Vagina (tissue), 2 donors: ENCODE data around the gene ZNRF1. TPM values are rescaled to one million over a fixed set of nuclear protein-coding genes. Genes with fewer than 3 reads are reported as not detected.

Experiments
- DNase-seq, 2 donors: peaks; one replicate each; pipeline ENCODE4 v3.0.0-alpha.2; 2017; ENCODE audit errors: extremely low spot score in 2 of 2
- H3K27ac ChIP-seq: fragments of 200-600 bp; sonication (generic); one replicate; pipeline ENCODE4 v1.5.1; 2019
- H3K27me3 ChIP-seq: fragments of 200-600 bp; sonication (generic); one replicate; pipeline ENCODE4 v1.5.1; 2019
- H3K36me3 ChIP-seq, 2 donors: fragments of 200-600 bp; sonication (generic); one replicate each; pipeline ENCODE4 v1.5.1; 2017 to 2019
- H3K4me1 ChIP-seq: fragments of 200-600 bp; sonication (generic); one replicate; pipeline ENCODE4 v1.5.1; 2019
- H3K4me3 ChIP-seq, 2 donors: fragments of 200-600 bp; sonication (generic); 1 replicate in 1 of 2; 2 replicates in 1 of 2; pipeline ENCODE4 v1.5.1; 2016 to 2019
- H3K9me3 ChIP-seq: fragments of 200-600 bp; sonication (generic); one replicate; pipeline ENCODE4 v1.5.1; 2019
- POLR2A ChIP-seq, 2 donors: fragments of 450-650 bp; IDR thresholded peaks; one replicate each; pipeline ENCODE4 v1.6.1; 2017; ENCODE audit warnings: antibody characterized with exemption in 2 of 2, mild to moderate bottlenecking in 2 of 2, moderate library complexity in 2 of 2
- POLR2AphosphoS5 ChIP-seq, 2 donors: sonication (generic); formaldehyde crosslinking; IDR thresholded peaks; one replicate each; pipeline ENCODE4 v1.9.0; 2017; ENCODE audit warnings: antibody characterized with exemption in 2 of 2, mild to moderate bottlenecking in 2 of 2, low read depth in 1 of 2; ENCODE audit not compliant: insufficient read depth in 1 of 2
- intact Hi-C: fragments of 100-400 bp; cut with DNase I; formaldehyde crosslinking; loops from one replicate; pipeline ENCODE4 v1.15.1; 2023
- total RNA-seq: library from RNA; depleted of rRNA; stranded (reverse); fragments of >200 nt; gene quantifications from one replicate; pipeline ENCODE4 v1.2.3, GENCODE V29; 2016
- TF ChIP-seq, protein P1 (sequence below), 3 experiments: fragments of 450-650 bp in 2 of 3; fragments of 200-600 bp in 1 of 3; sonication (generic) in 1 of 3; IDR thresholded peaks; one replicate each; pipeline ENCODE4 v1.5.1; 2017 to 2019; ENCODE audit warnings: antibody characterized with exemption in 3 of 3, mild to moderate bottlenecking in 2 of 3, moderate library complexity in 2 of 3

Gene ZNRF1
- total RNA-seq, 1 donor from 2014 or later = 20.1 TPM

GRCh38 chr16:75068085-75069031, 69.5 kb downstream of the ZNRF1 start:
- H3K4me1 ChIP-seq = peaks cover 43% of the 10 kb centered on the region
- no peak overlapping the region for H3K27ac ChIP-seq
- no peak for DNase-seq
- H3K9me3 ChIP-seq = no peaks in the 10 kb centered on the region
- TF ChIP-seq, protein P1, sequence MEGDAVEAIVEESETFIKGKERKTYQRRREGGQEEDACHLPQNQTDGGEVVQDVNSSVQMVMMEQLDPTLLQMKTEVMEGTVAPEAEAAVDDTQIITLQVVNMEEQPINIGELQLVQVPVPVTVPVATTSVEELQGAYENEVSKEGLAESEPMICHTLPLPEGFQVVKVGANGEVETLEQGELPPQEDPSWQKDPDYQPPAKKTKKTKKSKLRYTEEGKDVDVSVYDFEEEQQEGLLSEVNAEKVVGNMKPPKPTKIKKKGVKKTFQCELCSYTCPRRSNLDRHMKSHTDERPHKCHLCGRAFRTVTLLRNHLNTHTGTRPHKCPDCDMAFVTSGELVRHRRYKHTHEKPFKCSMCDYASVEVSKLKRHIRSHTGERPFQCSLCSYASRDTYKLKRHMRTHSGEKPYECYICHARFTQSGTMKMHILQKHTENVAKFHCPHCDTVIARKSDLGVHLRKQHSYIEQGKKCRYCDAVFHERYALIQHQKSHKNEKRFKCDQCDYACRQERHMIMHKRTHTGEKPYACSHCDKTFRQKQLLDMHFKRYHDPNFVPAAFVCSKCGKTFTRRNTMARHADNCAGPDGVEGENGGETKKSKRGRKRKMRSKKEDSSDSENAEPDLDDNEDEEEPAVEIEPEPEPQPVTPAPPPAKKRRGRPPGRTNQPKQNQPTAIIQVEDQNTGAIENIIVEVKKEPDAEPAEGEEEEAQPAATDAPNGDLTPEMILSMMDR (IDR thresholded peaks at IDR 0.05) = no peak
- TF ChIP-seq POLR2AphosphoS5 (IDR thresholded peaks at IDR 0.05; ENCODE audit: insufficient read depth in 1 of 2, low read depth in 1 of 2) (no peak), POLR2A (IDR thresholded peaks at IDR 0.05) (no peak)
- intact Hi-C loops = no loop called here
- no peaks in the 10 kb centered on the region for H3K27me3 ChIP-seq
- H3K36me3 ChIP-seq = no peaks in the 10 kb centered on the region
- no peak overlapping the region for H3K4me3 ChIP-seq

DNA sequence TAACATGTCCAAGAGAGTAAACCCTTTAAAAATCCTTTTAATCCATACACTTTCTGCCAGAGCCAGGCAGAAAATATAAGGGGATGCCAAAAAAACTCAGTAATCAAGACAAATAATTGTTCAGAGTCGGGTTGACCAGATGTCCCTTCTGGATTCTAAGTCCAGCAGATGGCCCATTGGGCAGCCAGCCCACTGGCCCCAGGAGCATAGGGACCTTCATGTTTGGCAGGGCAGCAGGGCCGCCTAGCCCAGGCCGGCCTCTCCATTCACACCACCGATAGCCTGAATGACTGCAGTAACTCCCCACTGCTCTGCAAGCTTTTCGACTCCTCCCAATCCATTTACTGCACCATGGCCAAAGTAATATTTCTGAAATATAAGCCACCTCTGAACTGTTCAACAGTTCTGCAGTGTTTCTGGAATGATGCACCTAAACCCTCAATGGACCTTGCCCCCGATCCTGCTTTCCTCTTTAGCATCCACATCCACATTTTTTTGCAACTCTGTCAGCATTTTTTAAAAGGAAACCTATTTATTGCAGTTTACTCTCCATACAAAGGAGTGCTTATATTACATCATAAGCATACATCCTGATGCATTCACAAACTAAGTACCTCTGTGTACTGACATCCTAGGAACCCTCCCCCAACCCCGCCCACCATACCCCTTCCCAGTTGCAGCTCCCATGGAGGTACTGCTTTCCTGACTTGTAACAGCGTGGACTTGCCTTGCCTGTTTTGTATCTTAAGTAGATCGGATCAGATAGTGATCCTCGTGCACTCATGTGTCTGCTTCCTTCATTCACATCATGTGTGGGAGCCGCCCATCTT, 71.4 kb downstream of the ZNRF1 start:
- intact Hi-C loops = no loop called here
- H3K27ac ChIP-seq = peak overlapping the region; percentile 6
- no peaks in the 10 kb centered on the region for H3K27me3 ChIP-seq
- no peaks in the 10 kb centered on the region for H3K9me3 ChIP-seq
- H3K4me3 ChIP-seq = no peak overlapping the region
- H3K4me1 ChIP-seq = peaks cover 36% of the 10 kb centered on the region
- DNase-seq = no peak
- TF ChIP-seq, protein P1 (IDR thresholded peaks at IDR 0.05) = no peak
- no peak for TF ChIP-seq POLR2A (IDR thresholded peaks at IDR 0.05)
- TF ChIP-seq POLR2AphosphoS5 (IDR thresholded peaks at IDR 0.05; ENCODE audit: insufficient read depth in 1 of 2, low read depth in 1 of 2) = no peak
- H3K36me3 ChIP-seq = no peaks in the 10 kb centered on the region

GRCh38 chr16:75071621-75072020, 72.8 kb downstream of the ZNRF1 start:
- H3K36me3 ChIP-seq = no peaks in the 10 kb centered on the region
- intact Hi-C loops = no loop called here
- H3K4me3 ChIP-seq = no peak overlapping the region
- TF ChIP-seq, protein P1 (IDR thresholded peaks at IDR 0.05) = no peak
- TF ChIP-seq POLR2AphosphoS5 (IDR thresholded peaks at IDR 0.05; ENCODE audit: insufficient read depth in 1 of 2, low read depth in 1 of 2) = no peak
- no peak for TF ChIP-seq POLR2A (IDR thresholded peaks at IDR 0.05)
- H3K4me1 ChIP-seq = peaks cover 33% of the 10 kb centered on the region
- no peaks in the 10 kb centered on the region for H3K27me3 ChIP-seq
- DNase-seq = no peak
- no peaks in the 10 kb centered on the region for H3K9me3 ChIP-seq
- H3K27ac ChIP-seq = no peak overlapping the region

DNA sequence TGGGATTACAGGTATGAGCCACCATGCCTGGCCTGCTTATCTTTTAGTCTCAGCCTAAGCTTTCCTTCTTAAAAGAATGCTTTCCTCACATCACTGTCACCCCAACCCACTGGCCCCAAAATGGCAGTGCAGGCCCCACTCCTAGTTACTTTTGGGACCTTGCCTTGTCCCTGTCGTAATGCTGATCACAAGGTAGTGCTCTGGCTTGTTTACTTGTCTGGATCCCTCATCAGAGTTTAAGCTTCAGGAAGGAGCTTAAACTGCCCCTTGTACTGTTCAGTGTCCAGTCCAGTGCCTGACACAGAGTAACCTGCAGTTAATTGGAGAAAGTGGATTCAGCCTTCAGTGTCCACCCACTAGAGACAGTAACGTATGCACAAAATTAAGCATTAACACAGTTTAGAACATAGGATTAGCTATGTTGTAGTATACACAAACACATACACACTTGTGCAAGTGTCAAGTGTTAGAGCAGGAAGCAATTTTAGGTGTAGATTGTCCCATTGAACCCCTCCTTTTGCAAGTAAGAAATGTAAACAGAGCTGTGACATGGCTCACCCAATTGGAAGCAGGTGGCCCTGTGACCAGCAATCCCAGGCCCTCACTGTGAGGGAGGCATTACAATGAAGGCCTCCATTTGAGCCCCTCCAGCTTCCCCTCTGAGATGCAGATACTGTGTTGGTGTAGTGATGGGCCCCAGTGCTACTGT, 73.6 kb downstream of the ZNRF1 start:
- peaks cover 33% of the 10 kb centered on the region for H3K4me1 ChIP-seq
- no peak overlapping the region for H3K27ac ChIP-seq
- H3K9me3 ChIP-seq = no peaks in the 10 kb centered on the region
- H3K4me3 ChIP-seq = no peak overlapping the region
- intact Hi-C loops = no loop called here
- no peak for TF ChIP-seq POLR2AphosphoS5 (IDR thresholded peaks at IDR 0.05; ENCODE audit: insufficient read depth in 1 of 2, low read depth in 1 of 2)
- TF ChIP-seq, protein P1 (IDR thresholded peaks at IDR 0.05) = no peak
- no peaks in the 10 kb centered on the region for H3K36me3 ChIP-seq
- DNase-seq = no peak
- no peaks in the 10 kb centered on the region for H3K27me3 ChIP-seq
